Frontal cortex (tissue), 4 donors: ENCODE measurements around the gene HVCN1. TPM values are rescaled to one million over a fixed set of nuclear protein-coding genes. Genes with fewer than 3 reads are reported as not detected.
"Not testable (repeated sequence)": the region's sequence is repeated elsewhere in the genome, so short reads cannot be mapped to it uniquely, and the experiment has no call there.

Experiments used
- DNase-seq, 2 donors: peaks; one replicate each; pipeline ENCODE4 v3.0.0; 2012; ENCODE audit warnings: low spot score in 2 of 2
- FAIRE-seq: peaks from 2 replicates; lab custom pipeline; 2012; peaks lifted over from hg19 to GRCh38; lab: Jason Lieb, UNC
- small RNA-seq: library from RNA; depleted of rRNA; stranded (forward); fragments of <200 nt; gene quantifications from one replicate; pipeline ENCODE3, GENCODE V24; 2014
- total RNA-seq: library from RNA; depleted of rRNA; stranded (reverse); fragments of >200 nt; gene quantifications from one replicate; pipeline ENCODE4 v1.2.3, GENCODE V29; 2014
- donor health status: control.
- donor health status: control.
- donor health status: control.

Gene HVCN1
- total RNA-seq, 1 donor from 2014 or later: 7.3 TPM

- DNase-seq (no peak), FAIRE-seq (no peak)
Measured at GRCh38 chr12:110635055-110635454, 53.9 kb downstream of the HVCN1 start.

DNA sequence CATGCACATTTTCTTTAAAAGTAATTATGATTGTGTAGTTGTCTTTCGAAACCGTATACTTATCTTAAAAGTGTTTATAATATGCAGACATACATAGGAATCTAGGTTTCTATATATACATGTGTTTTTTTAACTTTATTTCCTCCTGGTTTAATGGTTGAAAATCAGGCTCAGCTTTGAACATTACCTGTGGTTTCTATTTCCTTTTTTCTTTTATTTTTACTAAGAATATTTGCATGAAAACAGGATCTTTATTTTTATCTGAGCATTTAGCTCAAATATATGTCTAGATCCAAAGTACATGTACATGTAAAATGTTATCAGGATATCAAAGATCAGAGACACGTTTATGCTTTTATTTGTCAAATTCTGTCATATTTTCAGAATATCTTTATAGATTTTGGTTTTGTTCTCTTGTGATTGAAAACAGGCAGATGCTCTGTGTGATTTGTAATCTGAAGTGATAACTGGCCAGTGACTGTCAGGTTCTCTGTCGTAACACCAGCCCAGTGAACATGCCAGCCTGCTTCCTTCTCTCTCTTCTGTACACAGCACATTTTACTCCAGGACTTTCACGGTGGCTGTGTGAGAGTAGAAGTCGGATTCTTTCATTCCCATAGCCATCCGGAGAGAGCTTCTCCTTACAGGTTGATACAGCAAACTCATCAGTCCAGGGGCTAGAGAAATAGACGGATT lies 61.3 kb downstream of the HVCN1 start:
- DNase-seq (no peak), FAIRE-seq (no peak)

DNA sequence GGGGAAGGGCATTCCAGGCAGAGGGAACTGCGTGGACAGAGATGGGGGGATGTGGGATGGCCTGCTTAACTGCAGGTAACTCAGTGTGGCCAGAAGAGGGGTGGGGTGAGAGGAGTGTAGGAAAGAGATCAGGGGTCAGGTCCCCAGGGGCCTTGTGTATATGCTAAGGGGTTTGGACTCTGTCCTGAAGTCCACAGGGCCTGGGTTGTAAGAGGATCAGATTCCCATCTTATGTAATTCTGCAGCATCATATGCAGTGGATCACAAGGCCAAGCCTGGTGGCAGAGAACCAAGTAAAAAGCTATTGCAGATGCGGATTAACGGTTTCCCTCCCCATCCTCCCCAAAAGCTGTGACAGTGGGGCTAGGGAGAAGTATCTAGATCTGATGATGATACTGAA lies 66.3 kb downstream of the HVCN1 start:
- no peak for FAIRE-seq
- DNase-seq: no peak

- no peak for DNase-seq
- FAIRE-seq: no peak
Measured at GRCh38 chr12:110619534-110619953, 69.4 kb downstream of the HVCN1 start.

GRCh38 chr12:110616471-110617115 lies 72.3 kb downstream of the HVCN1 start:
- FAIRE-seq (no peak), DNase-seq (no peak)

- DNase-seq: no peak
- no peak for FAIRE-seq
Measured at GRCh38 chr12:110615171-110615570, 73.7 kb downstream of the HVCN1 start.

- DNase-seq: peak; percentile 93 to 98
- no peak for FAIRE-seq
Measured at GRCh38 chr12:110613771-110614684, 74.9 kb downstream of the HVCN1 start, which contains the start of gene TCTN1. TSS of gene TCTN1 (plus strand) at chr12:110614129. CDS start at chr12:110614183, 54 bp downstream.

GRCh38 chr12:110613071-110613770 lies 75.7 kb downstream of the HVCN1 start:
- DNase-seq: no peak

GRCh38 chr12:110606253-110606611 lies 82.7 kb downstream of the HVCN1 start:
- no peak for FAIRE-seq
- DNase-seq: no peak

More at GRCh38 chr12:110613071-110613770, 75.7 kb downstream of the HVCN1 start:
- no peak for FAIRE-seq

DNA sequence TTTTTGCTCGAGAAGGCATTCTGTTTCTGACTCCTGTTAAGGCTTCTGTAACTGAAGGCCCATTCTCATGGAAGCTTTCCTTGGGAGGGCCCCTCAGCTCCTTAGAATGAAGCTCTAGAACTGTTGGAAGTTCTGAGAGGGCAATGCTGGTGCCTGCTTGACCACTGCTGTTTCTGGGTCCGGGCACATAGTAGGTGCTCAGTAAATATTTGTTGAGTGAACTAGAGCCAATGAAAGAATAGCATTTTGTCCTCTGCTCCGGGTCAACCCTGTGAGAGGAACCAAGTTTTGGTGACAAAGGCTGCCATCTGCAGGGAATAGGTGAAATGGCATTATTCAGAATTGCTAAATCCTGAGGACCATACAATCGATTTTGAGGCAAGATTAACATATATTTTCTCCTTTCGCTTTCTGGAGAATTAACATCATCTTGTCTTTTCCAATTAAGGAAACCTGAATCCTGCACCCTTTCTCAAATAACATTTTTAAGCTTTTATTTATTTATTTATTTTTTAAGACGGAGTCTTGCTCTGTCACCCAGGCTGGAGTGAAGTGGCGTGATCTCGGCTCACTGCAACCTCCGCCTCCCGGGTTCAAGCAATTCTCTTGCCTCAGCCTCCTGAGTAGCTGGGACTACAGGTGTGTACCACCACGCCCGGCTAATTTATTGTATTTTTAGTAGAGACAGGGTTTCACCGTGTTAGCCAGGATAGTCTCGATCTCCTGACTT lies 86.7 kb downstream of the HVCN1 start:
- FAIRE-seq: not testable (repeated sequence)
- peak in 1 of 2 donors; percentile 57 for DNase-seq

DNA sequence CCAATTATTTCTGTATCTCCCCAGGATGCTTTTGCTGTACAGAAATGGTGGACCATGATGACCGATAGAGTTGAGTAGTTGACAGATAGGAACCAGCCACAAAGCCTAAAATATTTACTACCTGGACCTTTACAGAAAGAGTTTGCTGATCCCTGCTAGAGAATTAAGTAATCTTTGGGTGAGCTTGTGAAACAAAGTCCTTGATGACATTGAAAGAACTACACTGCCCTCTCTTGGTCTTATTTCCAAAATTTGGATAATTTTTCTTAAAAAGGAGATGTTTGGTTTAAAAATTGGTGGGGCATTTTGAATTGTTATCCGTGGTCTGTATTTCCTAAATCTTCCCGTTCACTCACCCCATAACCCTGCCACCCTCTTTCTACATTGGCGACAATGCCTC lies 88.7 kb downstream of the HVCN1 start:
- DNase-seq: peak in 1 of 2 donors; percentile 44
- FAIRE-seq: no peak

DNA sequence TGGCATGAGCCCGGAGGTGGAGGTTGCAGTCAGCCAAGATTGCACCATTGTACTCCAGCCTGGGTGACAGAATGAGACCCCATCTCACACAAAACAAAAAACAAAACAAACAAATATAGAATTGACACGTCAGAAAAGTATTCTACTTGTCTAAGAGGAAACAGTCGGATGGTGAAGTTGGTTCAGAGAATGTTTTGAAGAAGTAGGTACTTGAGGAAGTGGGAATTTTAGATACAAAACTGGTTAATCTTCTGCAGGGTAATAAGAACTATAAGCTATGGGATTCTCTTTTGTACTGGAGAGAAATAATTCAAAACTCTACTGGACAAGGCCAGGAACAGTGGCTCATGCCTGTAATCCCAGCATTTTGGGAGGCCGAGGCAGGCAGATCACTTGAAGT lies 89.6 kb downstream of the HVCN1 start:
- DNase-seq: no peak
- FAIRE-seq: no peak

Small RNAs within 50 kb of the gene (small RNA-seq; reads per million reads assigned to genes)
- not detected for gene RN7SL387P

Other genes with a start within 250 kb of the HVCN1 start
- gene ARPC3, start 238.8 kb downstream of the HVCN1 start, total RNA-seq: 121 TPM
- gene GPN3, start 220.9 kb downstream of the HVCN1 start, total RNA-seq: 21.6 TPM
- gene FAM216A, start 220.3 kb downstream of the HVCN1 start, total RNA-seq: 39.1 TPM
- gene VPS29, start 187.0 kb downstream of the HVCN1 start, total RNA-seq: 106 TPM
- gene RAD9B, start 186.8 kb downstream of the HVCN1 start, total RNA-seq: 1.2 TPM
- gene PPTC7, start 105.8 kb downstream of the HVCN1 start, total RNA-seq: 8.2 TPM
- 35.9 TPM for gene TCTN1, start 75.0 kb downstream of the HVCN1 start, total RNA-seq
- 140 TPM for gene PPP1CC, start 53.8 kb upstream of the HVCN1 start, total RNA-seq
- not detected for gene CCDC63, start 157.9 kb upstream of the HVCN1 start, total RNA-seq
- gene MYL2, start 231.5 kb upstream of the HVCN1 start, total RNA-seq: not detected